ENCODE data around the gene SPTLC3.

GRCh38 chr20:13046409-13046808, 37.6 kb downstream of the SPTLC3 start:
- TF ChIP-seq ZNF274 (IDR thresholded peaks at IDR 0.05; ENCODE audit: low read depth, low read length) (no peak), YY1 (IDR thresholded peaks at IDR 0.05; ENCODE audit: insufficient read depth, insufficient read length) (no peak)
